ENCODE data around the gene HSP90B1.
A peak's percentile ranks its signal among the peaks of the same experiment; 100 is the strongest.

Gene HSP90B1

GRCh38 chr12:103887738-103888137 lies 42.5 kb upstream of the HSP90B1 start:
- TF ChIP-seq, protein P1, sequence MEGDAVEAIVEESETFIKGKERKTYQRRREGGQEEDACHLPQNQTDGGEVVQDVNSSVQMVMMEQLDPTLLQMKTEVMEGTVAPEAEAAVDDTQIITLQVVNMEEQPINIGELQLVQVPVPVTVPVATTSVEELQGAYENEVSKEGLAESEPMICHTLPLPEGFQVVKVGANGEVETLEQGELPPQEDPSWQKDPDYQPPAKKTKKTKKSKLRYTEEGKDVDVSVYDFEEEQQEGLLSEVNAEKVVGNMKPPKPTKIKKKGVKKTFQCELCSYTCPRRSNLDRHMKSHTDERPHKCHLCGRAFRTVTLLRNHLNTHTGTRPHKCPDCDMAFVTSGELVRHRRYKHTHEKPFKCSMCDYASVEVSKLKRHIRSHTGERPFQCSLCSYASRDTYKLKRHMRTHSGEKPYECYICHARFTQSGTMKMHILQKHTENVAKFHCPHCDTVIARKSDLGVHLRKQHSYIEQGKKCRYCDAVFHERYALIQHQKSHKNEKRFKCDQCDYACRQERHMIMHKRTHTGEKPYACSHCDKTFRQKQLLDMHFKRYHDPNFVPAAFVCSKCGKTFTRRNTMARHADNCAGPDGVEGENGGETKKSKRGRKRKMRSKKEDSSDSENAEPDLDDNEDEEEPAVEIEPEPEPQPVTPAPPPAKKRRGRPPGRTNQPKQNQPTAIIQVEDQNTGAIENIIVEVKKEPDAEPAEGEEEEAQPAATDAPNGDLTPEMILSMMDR (conservative IDR thresholded peaks at IDR 0.05; ENCODE audit: low read depth, low read length), result no peak
- no peak overlapping the region for H3K4me3 ChIP-seq (ENCODE audit: low read depth, low read length)
- no peak for DNase-seq (ENCODE audit: low read depth)

DNA sequence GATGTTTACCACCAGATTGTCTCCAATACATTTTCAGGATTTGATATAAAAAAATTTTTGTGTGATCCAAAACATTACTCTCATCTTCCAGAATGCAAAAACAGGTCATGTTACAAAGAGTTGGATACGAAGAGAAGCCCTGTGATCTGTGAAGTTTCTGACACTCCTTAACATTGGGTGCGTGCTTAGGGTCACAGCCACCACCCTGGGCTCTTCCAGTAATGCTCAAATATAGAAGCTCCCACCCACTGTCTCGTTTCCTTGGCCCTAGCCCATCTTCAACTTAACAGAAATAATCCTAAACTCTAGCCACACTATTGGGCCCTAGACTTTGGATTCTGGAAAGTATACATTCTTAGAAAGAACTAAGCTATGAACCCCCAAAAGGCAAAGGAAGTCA lies 32.9 kb upstream of the HSP90B1 start:
- no peak overlapping the region for H3K4me3 ChIP-seq (ENCODE audit: low read depth, low read length)
- no peak for DNase-seq (ENCODE audit: low read depth)
- TF ChIP-seq, protein P1 (conservative IDR thresholded peaks at IDR 0.05; ENCODE audit: low read depth, low read length), result no peak

DNA sequence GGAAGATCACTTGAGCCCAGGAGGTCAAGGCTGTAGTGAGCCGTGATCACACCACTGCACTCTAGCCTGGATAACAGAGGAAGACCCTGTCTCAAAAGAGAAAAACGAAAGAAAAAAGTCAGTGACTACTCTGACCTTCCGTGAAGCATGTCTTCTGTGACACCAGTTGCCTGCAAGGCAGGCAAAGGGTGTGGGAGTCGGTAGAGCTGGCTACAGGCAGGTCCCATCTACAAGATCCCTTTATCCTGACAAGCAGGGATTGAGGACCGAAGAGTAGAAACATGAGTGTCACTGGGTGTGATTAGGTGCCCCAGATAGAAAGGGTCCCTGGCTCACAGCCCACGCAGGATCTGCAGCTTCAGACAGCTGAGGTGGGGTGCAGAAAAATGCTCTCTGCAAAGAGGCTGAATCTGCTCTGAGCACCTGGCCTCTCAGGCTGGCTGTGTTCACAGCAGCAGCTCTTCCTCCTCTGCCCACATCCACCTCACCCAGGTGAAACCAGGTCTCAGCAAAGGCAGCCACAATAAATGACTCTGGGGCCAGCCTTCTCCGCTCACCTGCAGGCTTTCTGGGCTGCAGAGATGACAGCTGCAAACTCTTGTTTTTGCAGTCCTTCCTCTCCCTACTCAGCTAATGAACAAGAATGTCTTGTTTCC lies 28.6 kb upstream of the HSP90B1 start:
- TF ChIP-seq, protein P1 (conservative IDR thresholded peaks at IDR 0.05; ENCODE audit: low read depth, low read length), result no peak
- no peak for DNase-seq (ENCODE audit: low read depth)
- H3K4me3 ChIP-seq (ENCODE audit: low read depth, low read length), result no peak overlapping the region

DNA sequence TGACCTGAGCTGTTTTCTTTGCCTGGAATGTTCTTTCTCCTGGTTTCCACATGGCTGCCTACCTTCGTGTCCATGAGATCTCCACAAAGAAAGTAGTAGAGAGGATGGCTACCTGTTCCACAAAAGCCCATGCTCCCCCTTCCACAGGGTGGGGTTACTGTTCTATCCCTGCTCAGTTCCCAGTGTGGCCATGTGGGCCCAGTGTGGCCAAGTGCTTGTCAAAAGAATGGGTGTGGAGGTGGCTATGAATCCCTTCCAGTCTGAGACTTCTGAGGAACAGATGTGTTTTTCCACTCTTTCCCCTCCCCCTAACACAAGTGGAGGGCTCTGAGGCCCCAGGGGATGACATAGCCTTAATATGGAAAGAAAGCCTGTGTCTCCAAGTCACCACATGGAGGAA lies 26.2 kb upstream of the HSP90B1 start:
- no peak for DNase-seq (ENCODE audit: low read depth)
- no peak overlapping the region for H3K4me3 ChIP-seq (ENCODE audit: low read depth, low read length)
- TF ChIP-seq, protein P1 (conservative IDR thresholded peaks at IDR 0.05; ENCODE audit: low read depth, low read length), result no peak

DNA sequence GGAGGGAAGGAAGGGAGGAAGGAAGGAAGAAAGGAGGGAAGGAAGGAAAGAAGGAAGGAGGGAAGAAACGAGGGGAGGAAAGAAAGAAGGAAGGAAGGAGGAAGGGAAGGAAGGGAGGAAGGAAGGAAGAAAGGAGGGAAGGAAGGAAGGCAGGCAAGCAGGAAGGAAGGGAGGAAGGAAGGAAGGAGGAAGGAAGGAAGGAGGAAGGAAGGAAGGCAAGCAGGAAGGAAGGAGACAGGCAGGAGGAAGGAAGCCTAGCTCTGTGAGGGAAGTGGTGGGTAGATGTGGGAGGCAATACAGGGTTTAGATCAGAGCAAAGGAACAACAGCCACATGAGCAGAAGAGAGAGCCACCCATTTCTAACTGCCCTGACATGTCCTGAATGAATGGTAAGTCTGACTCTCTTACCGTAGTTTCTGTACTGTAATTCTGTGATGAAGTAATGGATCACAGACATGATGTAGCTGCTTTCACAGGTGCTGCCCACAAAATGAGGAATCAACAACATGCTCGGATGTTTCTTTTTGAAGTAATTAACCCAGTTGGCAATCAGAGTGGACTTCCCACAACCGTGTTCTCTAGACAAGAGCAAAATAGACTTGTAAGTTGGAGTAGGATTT lies 24.4 kb upstream of the HSP90B1 start:
- no peak overlapping the region for H3K4me3 ChIP-seq (ENCODE audit: low read depth, low read length)
- TF ChIP-seq, protein P1 (conservative IDR thresholded peaks at IDR 0.05; ENCODE audit: low read depth, low read length), result no peak
- DNase-seq (ENCODE audit: low read depth), result no peak

DNA sequence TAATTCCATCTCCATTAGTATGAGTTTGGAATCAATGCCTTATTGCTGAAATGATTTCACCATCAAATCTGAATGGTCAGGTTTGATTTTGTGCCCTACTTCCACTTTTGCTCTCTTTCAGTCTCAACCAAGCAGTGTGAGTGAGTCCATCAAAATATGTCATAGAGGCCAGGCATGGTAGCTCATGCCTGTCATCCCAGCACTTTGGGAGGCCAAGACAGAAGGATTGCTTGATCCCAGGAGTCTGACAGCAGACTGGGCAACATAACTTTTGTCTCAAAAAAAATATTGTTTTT lies 22.0 kb upstream of the HSP90B1 start:
- DNase-seq (ENCODE audit: low read depth), result no peak
- no peak overlapping the region for H3K4me3 ChIP-seq (ENCODE audit: low read depth, low read length)
- TF ChIP-seq, protein P1 (conservative IDR thresholded peaks at IDR 0.05; ENCODE audit: low read depth, low read length), result no peak

DNA sequence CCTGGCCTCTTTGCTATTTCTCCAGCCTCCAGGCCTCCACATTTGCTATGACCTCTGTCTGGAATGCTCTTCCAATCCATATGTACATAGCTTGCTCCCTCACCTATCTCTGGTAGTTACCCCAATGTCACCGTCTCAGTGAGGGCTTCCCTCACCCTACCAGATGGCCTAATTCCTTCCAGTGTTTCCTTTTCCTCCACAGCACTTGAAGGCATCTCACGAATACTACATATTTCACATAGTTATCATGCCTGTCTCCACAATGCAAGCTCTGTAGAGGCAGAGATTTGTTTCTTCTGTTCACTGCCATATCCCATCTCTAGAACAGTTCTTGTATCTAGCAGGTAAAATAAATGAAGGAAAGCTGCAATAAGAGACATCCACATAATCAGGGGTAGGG lies 21.3 kb upstream of the HSP90B1 start:
- TF ChIP-seq, protein P1 (conservative IDR thresholded peaks at IDR 0.05; ENCODE audit: low read depth, low read length), result no peak
- peak; percentile 72 for DNase-seq (ENCODE audit: low read depth)
- no peak overlapping the region for H3K4me3 ChIP-seq (ENCODE audit: low read depth, low read length)
